Panc1 (cell line): ENCODE results near the gene BAIAP2. TPM values are rescaled to one million over a fixed set of nuclear protein-coding genes. Genes with fewer than 3 reads are reported as not detected.

Experiments
- ATAC-seq: fragments of 200-7000 bp; cut with Tn5 transposase; 2 replicates; pipeline ENCODE4 v1.9.1; 2020; ENCODE audit warnings: mild to moderate bottlenecking, moderate library complexity
- BruUV-seq: library from RNA; stranded (reverse); fragments of 400-500 nt; replicated peaks from 2 replicates; lab custom pipeline; 2021; lab: Mats Ljungman, UMichigan
- CTCF ChIA-PET: fragments of 300-600 bp; sonication (Branson Sonifier 250); formaldehyde crosslinking; loops from one replicate; lab custom pipeline; 2022; ENCODE audit warnings: antibody characterized with exemption; lab: Charles Lee
- POLR2A ChIA-PET: fragments of 300-600 bp; sonication (Branson Sonifier 250); formaldehyde crosslinking; loops from one replicate; lab custom pipeline; 2022; ENCODE audit warnings: antibody characterized with exemption; lab: Charles Lee
- DNase-seq: peaks from one replicate; pipeline ENCODE4 v3.0.0-alpha.2; 2010; ENCODE audit warnings: low read depth, low spot score
- H3K27ac ChIP-seq: 2 replicates; pipeline ENCODE4 v1.5.1; 2011; ENCODE audit warnings: mild to moderate bottlenecking, low read length, inconsistent platforms
- H3K27me3 ChIP-seq: fragments of 200-500 bp; sonication (Bioruptor generic); 2 replicates; pipeline ENCODE4 v1.6.0; 2014; ENCODE audit warnings: low read length, inconsistent platforms; ENCODE audit not compliant: control insufficient read depth, insufficient read depth
- H3K36me3 ChIP-seq: fragments of 200-500 bp; sonication (Bioruptor generic); 2 replicates; pipeline ENCODE4 v1.5.1; 2014; ENCODE audit warnings: inconsistent platforms, mild to moderate bottlenecking, low read length, moderate library complexity; ENCODE audit not compliant: control insufficient read depth, insufficient read depth
- H3K4me1 ChIP-seq: 2 replicates; pipeline ENCODE4 v1.5.1; 2011; ENCODE audit warnings: inconsistent platforms, mild to moderate bottlenecking, low read length, moderate library complexity; ENCODE audit not compliant: control insufficient read depth, insufficient read depth
- H3K4me3 ChIP-seq, 2 experiments: 2 replicates each; pipeline ENCODE4 v1.5.1; 2011 to 2012; ENCODE audit warnings: low read depth in 2 of 2, low read length in 2 of 2, mild to moderate bottlenecking in 2 of 2, inconsistent platforms in 1 of 2, moderate library complexity in 1 of 2
- H3K9me3 ChIP-seq: fragments of 200-500 bp; sonication (Bioruptor generic); 2 replicates; pipeline ENCODE4 v1.5.1; 2014; ENCODE audit warnings: low read depth, mild to moderate bottlenecking, inconsistent platforms, low read length, moderate library complexity; ENCODE audit not compliant: control insufficient read depth, insufficient read depth
- CTCF ChIP-seq: fragments of 450-650 bp; IDR thresholded peaks from 2 replicates; pipeline ENCODE4 v1.5.1; 2017; ENCODE audit warnings: mild to moderate bottlenecking
- POLR2AphosphoS5 ChIP-seq: IDR thresholded peaks from 2 replicates; pipeline ENCODE4 v1.6.1; 2012; ENCODE audit warnings: mild to moderate bottlenecking, low read depth, low read length, moderate library complexity
- REST ChIP-seq, 2 experiments: IDR thresholded peaks; 2 replicates each; pipeline ENCODE4 v1.6.1; 2011 to 2012; ENCODE audit warnings: low read depth in 2 of 2, control low read depth in 1 of 2, low read length in 1 of 2, mild to moderate bottlenecking in 1 of 2, moderate library complexity in 1 of 2; ENCODE audit not compliant: insufficient read depth in 1 of 2
- SIN3A ChIP-seq: IDR thresholded peaks from 2 replicates; pipeline ENCODE4 v1.6.1; 2012; ENCODE audit warnings: low read depth, mild to moderate bottlenecking, low read length, moderate library complexity, borderline replicate concordance; ENCODE audit not compliant: insufficient read depth
- TCF7L2 ChIP-seq: IDR thresholded peaks from 2 replicates; pipeline ENCODE4 v1.6.1; 2011; ENCODE audit warnings: mild to moderate bottlenecking, low read depth, low read length, inconsistent platforms
- in situ Hi-C: cut with HindIII; loops from 2 replicates; pipeline ENCODE4 v1.10.0; 2016; ENCODE audit warnings: low sequenced_read_pairs, low pct_unique_long_range_greater_than_20kb
- intact Hi-C: fragments of 100-400 bp; cut with micrococcal nuclease; formaldehyde crosslinking; loops from one replicate; pipeline ENCODE4 v1.10.0; 2022; ENCODE audit not compliant: unreplicated experiment
- total RNA-seq: library from RNA; stranded (reverse); gene quantifications from one replicate; pipeline ENCODE4 v1.2.1, GENCODE V29; 2021; ENCODE audit not compliant: unreplicated experiment

Gene BAIAP2
- total RNA-seq, 1 experiment from 2014 or later, result 125 TPM

GRCh38 chr17:81082177-81083073 is 47.5 kb downstream of the BAIAP2 start:
- DNase-seq, result no peak
- no peak for ATAC-seq
- no peak for TF ChIP-seq POLR2AphosphoS5
- TF ChIP-seq REST (IDR thresholded peaks at IDR 0.05; ENCODE audit: insufficient read depth in 1 of 2, low read depth in 2 of 2, low read length in 1 of 2), result no peak
- TF ChIP-seq TCF7L2, result no peak
- TF ChIP-seq CTCF, result no peak
- TF ChIP-seq SIN3A, result no peak
- H3K27me3 ChIP-seq, result no peaks in the 10 kb centered on the region
- H3K36me3 ChIP-seq, result peaks cover 5% of the 10 kb centered on the region; the same call in 1 of the 2 replicates
- no peak overlapping the region for H3K27ac ChIP-seq
- in situ Hi-C loops (no loop called here), intact Hi-C loops (no loop called here)
- no peak overlapping the region for H3K4me3 ChIP-seq
- CTCF ChIA-PET, result no interaction called here
- BruUV-seq, result no TSS peak
- POLR2A ChIA-PET, result no interaction called here
- no peaks in the 10 kb centered on the region for H3K9me3 ChIP-seq
- 0 out of 2 replicates have a peak, but pooled peaks cover 3% of the 10 kb centered on the region for H3K4me1 ChIP-seq

GRCh38 chr17:81083125-81083765 is 48.3 kb downstream of the BAIAP2 start:
- BruUV-seq, result no TSS peak
- TF ChIP-seq POLR2AphosphoS5 (no peak), SIN3A (no peak), TCF7L2 (no peak), REST (IDR thresholded peaks at IDR 0.05; ENCODE audit: insufficient read depth in 1 of 2, low read depth in 2 of 2, low read length in 1 of 2) (no peak), CTCF (no peak)
- Histone ChIP-seq H3K9me3 (no peaks in the 10 kb centered on the region), H3K4me1 (0 out of 2 replicates have a peak, but pooled peaks cover 3% of the 10 kb centered on the region), H3K36me3 (peaks cover 5% of the 10 kb centered on the region; the same call in 1 of the 2 replicates), H3K27ac (no peak overlapping the region), H3K4me3 (no peak overlapping the region), H3K27me3 (no peaks in the 10 kb centered on the region)
- DNase-seq, result no peak
- ChIA-PET CTCF (no interaction called here), POLR2A (no interaction called here)
- no peak for ATAC-seq
- in situ Hi-C loops (no loop called here), intact Hi-C loops (no loop called here)
